ENCODE measurements around the gene ROBO4. TPM values are rescaled to one million over a fixed set of nuclear protein-coding genes. Genes with fewer than 3 reads are reported as not detected.

Gene ROBO4
- total RNA-seq, 1 experiment from 2014 or later, result 0.22 TPM

GRCh38 chr11:124838805-124839127 is 58.9 kb downstream of the ROBO4 start:
- H3K9me3 ChIP-seq (replicated peaks), result no peaks in the 10 kb centered on the region

GRCh38 chr11:124837491-124837856 is 60.2 kb downstream of the ROBO4 start:
- peak; percentile 57 to 73 for DNase-seq
- no peak overlapping the region for H3K27ac ChIP-seq
- no peaks in the 10 kb centered on the region for H3K4me1 ChIP-seq
- H3K4me3 ChIP-seq, result no peak overlapping the region
- no peaks in the 10 kb centered on the region for H3K9me3 ChIP-seq (replicated peaks)
- H3K36me3 ChIP-seq, result no peaks in the 10 kb centered on the region
- peaks cover 24% of the 10 kb centered on the region for H3K27me3 ChIP-seq

More at GRCh38 chr11:124838805-124839127, 58.9 kb downstream of the ROBO4 start:
- DNase-seq, result no peak
- Histone ChIP-seq H3K27me3 (peaks cover 35% of the 10 kb centered on the region), H3K4me1 (no peaks in the 10 kb centered on the region), H3K27ac (no peak overlapping the region), H3K36me3 (no peaks in the 10 kb centered on the region), H3K4me3 (peak overlapping the region; percentile 59)

- Histone ChIP-seq H3K27me3 (peaks cover 15% of the 10 kb centered on the region), H3K4me3 (peak overlapping the region; percentile 55), H3K36me3 (no peaks in the 10 kb centered on the region), H3K9me3 (replicated peaks) (no peaks in the 10 kb centered on the region), H3K4me1 (no peaks in the 10 kb centered on the region), H3K27ac (peak overlapping the region; percentile 67)
- DNase-seq, result no peak
Observed at GRCh38 chr11:124835918-124836317, 61.7 kb downstream of the ROBO4 start.

- no peaks in the 10 kb centered on the region for H3K4me1 ChIP-seq
- DNase-seq, result no peak
- H3K9me3 ChIP-seq (replicated peaks), result no peaks in the 10 kb centered on the region
- no peaks in the 10 kb centered on the region for H3K36me3 ChIP-seq
- H3K4me3 ChIP-seq, result no peak overlapping the region
- H3K27me3 ChIP-seq, result peaks cover 4% of the 10 kb centered on the region; the same call in 1 of the 2 replicates
- H3K27ac ChIP-seq, result no peak overlapping the region
Observed at GRCh38 chr11:124834526-124835180, 63.0 kb downstream of the ROBO4 start.

Other genes with a start within 250 kb of the ROBO4 start
- gene SIAE, start 224.1 kb downstream of the ROBO4 start, total RNA-seq (2014; rRNA removed; shearing (Covaris generic)), result 0.43 and 0.63 TPM in 2 replicates
- 4.0 and 6.0 TPM in 2 replicates for gene SPA17, start 224.0 kb downstream of the ROBO4 start, total RNA-seq (2014; rRNA removed; shearing (Covaris generic))
- gene NRGN, start 157.9 kb downstream of the ROBO4 start, total RNA-seq (2014; rRNA removed; shearing (Covaris generic)), result 4.5 and 4.6 TPM in 2 replicates
- not detected in 2 replicates for gene VSIG2, start 145.6 kb downstream of the ROBO4 start, total RNA-seq (2014; rRNA removed; shearing (Covaris generic))
- 0.16 TPM in 1 of 2 replicates, not detected in the other for gene ESAM, start 135.6 kb downstream of the ROBO4 start, total RNA-seq (2014; rRNA removed; shearing (Covaris generic))
- 9.2 and 12.6 TPM in 2 replicates for gene MSANTD2, start 97.5 kb downstream of the ROBO4 start, total RNA-seq (2014; rRNA removed; shearing (Covaris generic))
- 5.1 and 7.0 TPM in 2 replicates for gene ROBO3, start 32.4 kb downstream of the ROBO4 start, total RNA-seq (2014; rRNA removed; shearing (Covaris generic))
- not detected in 2 replicates for gene HEPN1, start 21.4 kb upstream of the ROBO4 start, total RNA-seq (2014; rRNA removed; shearing (Covaris generic))
- gene HEPACAM, start 38.2 kb upstream of the ROBO4 start, total RNA-seq (2014; rRNA removed; shearing (Covaris generic)), result 0.05 TPM in 1 of 2 replicates, not detected in the other
- gene CCDC15, start 56.3 kb upstream of the ROBO4 start, total RNA-seq (2014; rRNA removed; shearing (Covaris generic)), result 10.2 and 11.5 TPM in 2 replicates
- 2.9 and 4.0 TPM in 2 replicates for gene SLC37A2, start 165.4 kb upstream of the ROBO4 start, total RNA-seq (2014; rRNA removed; shearing (Covaris generic))
- 19.1 and 22.0 TPM in 2 replicates for gene TMEM218, start 213.8 kb upstream of the ROBO4 start, total RNA-seq (2014; rRNA removed; shearing (Covaris generic))